A549 (cell line): ENCODE results near the gene NT5E. TPM values are rescaled to one million over a fixed set of nuclear protein-coding genes. Genes with fewer than 3 reads are reported as not detected.

Experiments
- ATAC-seq, 2 experiments: fragments of 200-7000 bp in 1 of 2; fragments of >200 bp in 1 of 2; cut with Nextera tagmentation in 1 of 2; cut with Tn5 transposase in 1 of 2; 3 replicates each; pipeline versions ENCODE4 v1.8.0 to v1.9.1; 2018 to 2020; ENCODE audit warnings: mild to moderate bottlenecking in 1 of 2, moderate library complexity in 1 of 2
- CTCF ChIA-PET: fragments of 300-600 bp; sonication (Branson Sonifier 250); formaldehyde crosslinking; extraction: SDS; loops from one replicate; lab custom pipeline; 2021; ENCODE audit warnings: antibody characterized with exemption, inconsistent platforms; lab: Yijun Ruan, JAX
- POLR2A ChIA-PET: fragments of 350-600 bp; formaldehyde crosslinking; extraction: SDS; loops from one replicate; lab custom pipeline; 2021; ENCODE audit warnings: antibody characterized with exemption, inconsistent platforms; lab: Yijun Ruan, JAX
- DNase-seq, 2 experiments: peaks; one replicate each; pipeline versions ENCODE4 v3.0.0 to v3.0.0-alpha.2; 2011 to 2016; ENCODE audit warnings: low read depth in 1 of 2, low spot score in 1 of 2
- FAIRE-seq: peaks from 2 replicates; lab custom pipeline; 2011; peaks lifted over from hg19 to GRCh38; lab: Jason Lieb, UNC
- H3K27ac ChIP-seq, 2 experiments: fragments of >200 bp; sonication (Bioruptor Twin); formaldehyde crosslinking; 3 replicates each; pipeline ENCODE4 v1.5.1; 2016 to 2017
- H3K4me1 ChIP-seq: fragments of >200 bp; sonication (Bioruptor Twin); formaldehyde crosslinking; 3 replicates; pipeline ENCODE4 v1.6.1; 2016
- H3K4me2 ChIP-seq: fragments of >200 bp; sonication (Bioruptor Twin); formaldehyde crosslinking; 3 replicates; pipeline ENCODE4 v1.6.1; 2016
- H3K4me3 ChIP-seq: fragments of >200 bp; sonication (Bioruptor Twin); formaldehyde crosslinking; 3 replicates; pipeline ENCODE4 v1.5.1; 2016
- H3K9me3 ChIP-seq: fragments of >200 bp; sonication (Bioruptor Twin); formaldehyde crosslinking; 3 replicates; pipeline ENCODE4 v1.6.1; 2016
- BHLHE40 ChIP-seq: IDR thresholded peaks from 2 replicates; pipeline ENCODE4 v1.6.1; 2012; ENCODE audit warnings: low read depth, low read length, inconsistent platforms
- CBX2 ChIP-seq: fragments of 200-600 bp; sonication (generic); IDR thresholded peaks from 2 replicates; pipeline ENCODE4 v1.6.1; 2016; ENCODE audit warnings: low read depth, mild to moderate bottlenecking, borderline replicate concordance
- CBX8 ChIP-seq: fragments of 200-600 bp; sonication (generic); IDR thresholded peaks from 2 replicates; pipeline ENCODE4 v1.6.1; 2016
- CEBPB ChIP-seq, 2 experiments: fragments of >200 bp in 1 of 2; sonication (Bioruptor Twin) in 1 of 2; formaldehyde crosslinking in 1 of 2; IDR thresholded peaks; 2 replicates each; pipeline ENCODE4 v1.6.1; 2012 to 2016
- CHD2 ChIP-seq: fragments of 150-350 bp; IDR thresholded peaks from 2 replicates; pipeline ENCODE4 v1.6.1; 2014; ENCODE audit warnings: low read length; ENCODE audit not compliant: partially characterized antibody
- ESRRA ChIP-seq: fragments of 150-350 bp; IDR thresholded peaks from 2 replicates; pipeline ENCODE4 v1.6.1; 2014; ENCODE audit warnings: mild to moderate bottlenecking, low read length, borderline replicate concordance
- FOSL2 ChIP-seq, 2 experiments: fragments of 450-650 bp in 1 of 2; fragments of >200 bp in 1 of 2; sonication (Bioruptor Twin) in 1 of 2; formaldehyde crosslinking; IDR thresholded peaks; 2 replicates each; pipeline versions ENCODE4 v1.5.0 to v1.6.1; 2016 to 2020; ENCODE audit warnings: mild to moderate bottlenecking in 1 of 2, moderate library complexity in 1 of 2
- HDAC2 ChIP-seq: fragments of 200-600 bp; sonication (generic); IDR thresholded peaks from 2 replicates; pipeline ENCODE4 v1.6.1; 2016
- HOXA7 ChIP-seq: fragments of 250-450 bp; sonication (Bioruptor Pico); IDR thresholded peaks from 2 replicates; pipeline ENCODE4 v1.5.0; 2020; ENCODE audit warnings: mild to moderate bottlenecking, moderate library complexity
- HOXB5 ChIP-seq: fragments of 250-450 bp; sonication (Bioruptor Pico); IDR thresholded peaks from 2 replicates; pipeline ENCODE4 v1.5.0; 2020; ENCODE audit warnings: mild to moderate bottlenecking, moderate library complexity
- JUN ChIP-seq, 2 experiments: fragments of >200 bp; sonication (Bioruptor Twin); formaldehyde crosslinking; IDR thresholded peaks; 2 replicates in 1 of 2; 3 replicates in 1 of 2; pipeline ENCODE4 v1.6.1; 2016 to 2017
- KDM1A ChIP-seq: fragments of 200-600 bp; sonication (generic); IDR thresholded peaks from 2 replicates; pipeline ENCODE4 v1.6.1; 2016; ENCODE audit warnings: low read depth, mild to moderate bottlenecking
- KDM5A ChIP-seq: fragments of 200-600 bp; sonication (generic); IDR thresholded peaks from 2 replicates; pipeline ENCODE4 v1.6.1; 2016; ENCODE audit warnings: antibody characterized with exemption, mild to moderate bottlenecking
- MYC ChIP-seq: IDR thresholded peaks from 2 replicates; pipeline ENCODE4 v1.6.1; 2012; ENCODE audit warnings: mild to moderate bottlenecking, inconsistent platforms, low read length, improper control_type of control experiment, borderline replicate concordance
- NFE2L2 ChIP-seq: fragments of 150-350 bp; conservative IDR thresholded peaks from 2 replicates; pipeline ENCODE4 v1.6.1; 2014; ENCODE audit warnings: low read length
- NR3C1 ChIP-seq: fragments of >200 bp; sonication (Bioruptor Twin); formaldehyde crosslinking; IDR thresholded peaks from 3 replicates; pipeline ENCODE4 v1.6.1; 2017
- PHF8 ChIP-seq: fragments of 200-600 bp; sonication (generic); IDR thresholded peaks from 2 replicates; pipeline ENCODE4 v1.6.1; 2016; ENCODE audit warnings: low read depth, mild to moderate bottlenecking, antibody characterized with exemption, moderate library complexity, borderline replicate concordance
- POLR2A ChIP-seq: IDR thresholded peaks from 2 replicates; pipeline ENCODE4 v1.6.1; 2012; ENCODE audit warnings: mild to moderate bottlenecking, low read length
- RFX5 ChIP-seq: fragments of 450-650 bp; IDR thresholded peaks from 2 replicates; pipeline ENCODE4 v1.7.1; 2014; ENCODE audit warnings: antibody characterized with exemption, mild to moderate bottlenecking, moderate library complexity
- SMC3 ChIP-seq: fragments of >200 bp; sonication (Bioruptor Twin); formaldehyde crosslinking; IDR thresholded peaks from 3 replicates; pipeline ENCODE4 v1.6.1; 2018; ENCODE audit warnings: inconsistent platforms
- SREBF2 ChIP-seq: fragments of 450-650 bp; IDR thresholded peaks from 2 replicates; pipeline ENCODE4 v1.6.1; 2014; ENCODE audit warnings: mild to moderate bottlenecking, moderate library complexity
- TP53 ChIP-seq: fragments of 250-450 bp; sonication (Bioruptor Pico); IDR thresholded peaks from 2 replicates; pipeline ENCODE4 v1.5.0; 2021; ENCODE audit warnings: mild to moderate bottlenecking, moderate library complexity
- ZC3H11A ChIP-seq: fragments of 450-650 bp; IDR thresholded peaks from 2 replicates; pipeline ENCODE4 v1.6.1; 2014; ENCODE audit warnings: antibody characterized with exemption, mild to moderate bottlenecking
- ZNF302 ChIP-seq: fragments of 250-450 bp; sonication (Bioruptor Pico); IDR thresholded peaks from 2 replicates; pipeline ENCODE4 v1.9.0; 2021; ENCODE audit warnings: inconsistent platforms, mild to moderate bottlenecking, moderate library complexity
- WGBS: methylation state at CpG from one replicate; pipeline ENCODE4 v1.1.6; 2017; ENCODE audit errors: missing lambda C conversion rate; 5-methylcytosine and 5-hydroxymethylcytosine counted together
- polyA plus RNA-seq, 4 experiments: library from polyadenylated mRNA; depleted of rRNA in 3 of 4; stranded (reverse); fragments of >200 nt; fragmentation: RNase III in 1 of 4; extraction: RNeasy Plus Mini Kit Qiagen cat#74134 plus additional on column Dnase treatment in 1 of 4; gene quantifications; 2 replicates in 3 of 4; 3 replicates in 1 of 4; pipeline ENCODE4 v1.2.3, GENCODE V29; 2011 to 2017
- TF ChIP-seq, protein P1 (sequence below): fragments of >200 bp; sonication (Bioruptor Twin); formaldehyde crosslinking; IDR thresholded peaks from 3 replicates; pipeline ENCODE4 v1.6.1; 2016
- TF ChIP-seq, protein P2 (sequence below): fragments of >200 bp; sonication (Bioruptor Twin); formaldehyde crosslinking; IDR thresholded peaks from 2 replicates; pipeline ENCODE4 v1.6.1; 2016
- TF ChIP-seq, protein P3 (sequence below): IDR thresholded peaks from 2 replicates; pipeline ENCODE4 v1.6.1; 2012

Gene NT5E
- polyA plus RNA-seq, 2 of the 4 experiments (the other 2 are of a cell fraction), result 18.9 to 54.8 TPM

DNA sequence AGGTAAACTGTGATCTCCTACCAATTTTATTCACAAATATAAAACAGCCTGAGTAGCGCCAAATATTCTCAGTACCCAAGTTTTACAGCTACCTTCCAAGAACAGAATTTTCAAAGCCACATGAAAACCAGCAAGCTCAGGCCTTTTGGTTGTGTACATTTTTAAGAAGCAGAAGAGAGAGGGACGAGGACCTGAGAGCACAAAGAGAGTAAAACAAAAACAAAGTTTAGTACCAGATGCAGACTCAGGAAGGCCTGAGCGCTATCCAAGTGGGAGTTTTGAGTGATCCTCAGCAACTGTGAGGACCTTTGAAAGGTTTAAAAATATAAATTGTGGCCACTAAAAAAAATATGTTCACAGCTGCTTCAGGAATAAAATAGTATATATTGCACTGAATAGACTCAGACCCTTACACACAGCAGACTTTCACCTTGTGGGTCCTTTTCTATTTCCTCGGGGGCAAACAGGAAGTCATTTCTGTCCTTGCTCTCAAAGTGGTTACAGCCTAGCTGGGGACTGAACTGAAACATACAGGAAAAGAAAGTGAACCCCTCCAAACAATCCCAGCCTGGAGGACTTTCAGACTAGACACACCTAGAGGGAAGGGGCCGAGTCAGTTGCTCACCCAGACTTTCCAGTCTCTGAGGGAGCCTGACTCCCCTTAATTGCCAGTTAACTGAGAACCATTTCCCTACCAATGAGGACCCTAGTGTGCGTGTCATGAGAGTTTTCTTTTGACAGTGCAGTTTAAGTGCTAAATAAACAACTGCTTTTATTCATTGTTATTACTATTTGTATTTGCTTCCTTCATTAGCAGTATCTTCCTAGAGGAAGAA is 48.5 kb upstream of the NT5E start:
- H3K4me3 ChIP-seq, result no peak overlapping the region
- no peak for ATAC-seq
- H3K4me1 ChIP-seq, result peaks cover 49% of the 10 kb centered on the region
- H3K9me3 ChIP-seq, result peaks cover 2% of the 10 kb centered on the region; the same call in 1 of the 3 replicates
- FAIRE-seq, result no peak
- WGBS, result 81% methylated on average over 6 of the region's 6 CpGs
- H3K4me2 ChIP-seq, result no peak overlapping the region
- DNase-seq, result no peak
- POLR2A ChIA-PET, result no interaction called here
- H3K27ac ChIP-seq, result peak overlapping the region; percentile 93 to 94
- TF ChIP-seq NFE2L2 (no peak), TP53 (no peak), POLR2A (no peak), PHF8 (no peak), HDAC2 (no peak), KDM1A (no peak), SREBF2 (no peak), MYC (no peak), HOXA7 (no peak), SMC3 (no peak), ZNF302 (CRISPR knock-in tag) (no peak), HOXB5 (CRISPR knock-in tag) (no peak), ZC3H11A (no peak), FOSL2 (IDR thresholded peaks at IDR 0.05) (no peak), FOSL2 (CRISPR knock-in tag; IDR thresholded peaks at IDR 0.05) (no peak)
- TF ChIP-seq, protein P1, sequence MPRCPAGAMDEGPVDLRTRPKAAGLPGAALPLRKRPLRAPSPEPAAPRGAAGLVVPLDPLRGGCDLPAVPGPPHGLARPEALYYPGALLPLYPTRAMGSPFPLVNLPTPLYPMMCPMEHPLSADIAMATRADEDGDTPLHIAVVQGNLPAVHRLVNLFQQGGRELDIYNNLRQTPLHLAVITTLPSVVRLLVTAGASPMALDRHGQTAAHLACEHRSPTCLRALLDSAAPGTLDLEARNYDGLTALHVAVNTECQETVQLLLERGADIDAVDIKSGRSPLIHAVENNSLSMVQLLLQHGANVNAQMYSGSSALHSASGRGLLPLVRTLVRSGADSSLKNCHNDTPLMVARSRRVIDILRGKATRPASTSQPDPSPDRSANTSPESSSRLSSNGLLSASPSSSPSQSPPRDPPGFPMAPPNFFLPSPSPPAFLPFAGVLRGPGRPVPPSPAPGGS, result no peak
- CTCF ChIA-PET, result interaction anchor here (1.1 to 1.8 kb wide), 4 partner anchors 11 to 83 kb away, joined by 3 to 5 read pairs (median 3); partner anchors contain the start of gene NT5E

DNA sequence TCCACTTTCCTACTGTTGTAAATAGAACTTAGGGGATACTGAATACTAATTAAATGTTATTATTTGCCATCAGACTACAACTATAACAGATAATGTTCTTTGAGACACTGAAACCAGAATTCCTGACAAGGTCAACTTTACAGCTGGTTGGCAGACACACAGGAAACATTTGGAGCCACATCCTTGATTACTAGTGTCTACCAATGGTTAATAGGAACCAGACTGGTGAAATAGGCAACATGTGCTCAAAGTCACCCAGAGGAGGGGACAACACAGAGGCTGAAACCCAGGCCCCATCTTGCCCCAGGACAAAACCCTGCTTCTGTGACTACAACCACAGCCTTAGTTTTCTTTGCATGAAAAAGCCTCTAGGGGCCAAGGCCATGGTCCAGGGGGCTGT is 47.8 kb upstream of the NT5E start:
- peaks cover 56% of the 10 kb centered on the region for H3K4me1 ChIP-seq
- ATAC-seq, result no peak
- no peak for FAIRE-seq
- H3K4me2 ChIP-seq, result no peak overlapping the region; the same call in 2 of the 3 replicates
- H3K4me3 ChIP-seq, result no peak overlapping the region
- POLR2A ChIA-PET, result interaction anchor here (3.7 kb wide), 1 partner anchor 47 kb away, joined by 52 read pairs; the partner anchor contains the start of gene NT5E
- H3K9me3 ChIP-seq, result peaks cover under 1% of the 10 kb centered on the region; the same call in 1 of the 3 replicates
- TF ChIP-seq JUN (IDR thresholded peaks at IDR 0.05) (no peak), MYC (no peak), CHD2 (no peak), RFX5 (no peak)
- TF ChIP-seq, protein P2, sequence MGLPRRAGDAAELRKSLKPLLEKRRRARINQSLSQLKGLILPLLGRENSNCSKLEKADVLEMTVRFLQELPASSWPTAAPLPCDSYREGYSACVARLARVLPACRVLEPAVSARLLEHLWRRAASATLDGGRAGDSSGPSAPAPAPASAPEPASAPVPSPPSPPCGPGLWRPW, result no peak
- DNase-seq, result no peak
- CTCF ChIA-PET, result interaction anchor here (1.4 to 4.3 kb wide), 2 partner anchors 31 to 81 kb away, joined by 3 to 21 read pairs; no protein-coding TSS in a partner anchor
- peak overlapping the region; percentile 93 to 94 for H3K27ac ChIP-seq

DNA sequence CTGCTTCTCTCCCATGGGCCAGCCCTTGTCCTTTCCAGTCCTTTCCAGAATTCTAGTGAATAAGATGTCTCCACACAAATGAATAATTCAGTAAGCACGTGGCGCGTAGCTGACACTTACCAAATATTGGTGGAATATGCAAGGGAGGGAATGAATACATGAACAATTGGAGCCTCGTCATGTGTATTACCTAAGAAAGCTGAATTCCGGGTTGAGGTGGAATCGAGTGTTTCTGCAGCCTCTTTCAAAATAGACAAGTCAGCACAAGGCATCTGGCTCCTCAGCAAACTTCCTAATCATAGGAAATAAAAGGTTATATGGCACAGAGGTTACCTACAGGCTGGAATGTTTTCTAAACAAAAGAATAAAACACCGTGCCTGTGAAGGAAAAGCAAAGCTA is 47.0 kb upstream of the NT5E start:
- no peak overlapping the region for H3K4me3 ChIP-seq
- H3K9me3 ChIP-seq, result no peaks in the 10 kb centered on the region
- POLR2A ChIA-PET, result interaction anchor here (3.7 kb wide), 1 partner anchor 46 kb away, joined by 52 read pairs; the partner anchor contains the start of gene NT5E
- FAIRE-seq (no peak), ATAC-seq (no peak), DNase-seq (no peak)
- H3K27ac ChIP-seq, result peak overlapping the region; percentile 93 to 94
- peaks cover 58% of the 10 kb centered on the region for H3K4me1 ChIP-seq
- no peak for TF ChIP-seq BHLHE40
- TF ChIP-seq MYC, result no peak
- TF ChIP-seq ESRRA, result no peak
- TF ChIP-seq JUN (IDR thresholded peaks at IDR 0.05), result no peak
- no peak for TF ChIP-seq CEBPB (IDR thresholded peaks at IDR 0.05)
- no peak for TF ChIP-seq ZC3H11A
- no peak for TF ChIP-seq KDM1A
- no peak for TF ChIP-seq RFX5
- TF ChIP-seq NR3C1, result no peak
- TF ChIP-seq, protein P3, sequence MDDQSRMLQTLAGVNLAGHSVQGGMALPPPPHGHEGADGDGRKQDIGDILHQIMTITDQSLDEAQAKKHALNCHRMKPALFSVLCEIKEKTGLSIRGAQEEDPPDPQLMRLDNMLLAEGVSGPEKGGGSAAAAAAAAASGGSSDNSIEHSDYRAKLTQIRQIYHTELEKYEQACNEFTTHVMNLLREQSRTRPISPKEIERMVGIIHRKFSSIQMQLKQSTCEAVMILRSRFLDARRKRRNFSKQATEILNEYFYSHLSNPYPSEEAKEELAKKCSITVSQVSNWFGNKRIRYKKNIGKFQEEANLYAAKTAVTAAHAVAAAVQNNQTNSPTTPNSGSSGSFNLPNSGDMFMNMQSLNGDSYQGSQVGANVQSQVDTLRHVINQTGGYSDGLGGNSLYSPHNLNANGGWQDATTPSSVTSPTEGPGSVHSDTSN, result no peak
- no peak for TF ChIP-seq CBX8
- TF ChIP-seq KDM5A, result no peak
- TF ChIP-seq CBX2, result no peak
- H3K4me2 ChIP-seq, result peak overlapping the region; percentile 95
- CTCF ChIA-PET, result interaction anchor here (0.8 to 4.3 kb wide), 5 partner anchors 42 to 80 kb away, joined by 3 to 21 read pairs (median 4); no protein-coding TSS in a partner anchor
- 69% methylated on average over 7 of the region's 7 CpGs for WGBS
